Loucy (cell line): ENCODE measurements around the gene CD52.

Experiments used
- H2AFZ ChIP-seq: fragments of 200-600 bp; sonication (generic); 2 replicates; pipeline ENCODE4 v1.6.0; 2016; ENCODE audit warnings: antibody characterized with exemption, mild to moderate bottlenecking, low read length, moderate library complexity
- H3F3A ChIP-seq: fragments of 200-600 bp; 2 replicates; pipeline ENCODE4 v1.6.0; 2016; ENCODE audit warnings: antibody characterized with exemption, low read depth, mild to moderate bottlenecking
- H3K27me3 ChIP-seq: fragments of 200-600 bp; sonication (generic); 2 replicates; pipeline ENCODE4 v1.6.1; 2014; ENCODE audit warnings: low read length, mild to moderate bottlenecking; ENCODE audit not compliant: insufficient read depth, poor library complexity, severe bottlenecking
- H3K36me3 ChIP-seq: fragments of 200-600 bp; sonication (generic); 2 replicates; pipeline ENCODE4 v1.6.1; 2016; ENCODE audit warnings: low read length; ENCODE audit not compliant: insufficient read depth
- H3K4me1 ChIP-seq: fragments of 200-600 bp; sonication (generic); 2 replicates; pipeline ENCODE4 v1.5.1; 2014; ENCODE audit warnings: low read length, mild to moderate bottlenecking; ENCODE audit not compliant: insufficient read depth, poor library complexity, severe bottlenecking
- H3K4me2 ChIP-seq: fragments of 200-600 bp; sonication (generic); 2 replicates; pipeline ENCODE4 v1.6.0; 2014; ENCODE audit warnings: antibody characterized with exemption, low read length, low read depth, mild to moderate bottlenecking; ENCODE audit not compliant: poor library complexity, severe bottlenecking
- H3K4me3 ChIP-seq: fragments of 200-600 bp; sonication (generic); 2 replicates; pipeline ENCODE4 v1.5.1; 2014; ENCODE audit warnings: low read length, mild to moderate bottlenecking, mixed read lengths; ENCODE audit not compliant: poor library complexity, severe bottlenecking
- H3K79me2 ChIP-seq: fragments of 200-600 bp; sonication (generic); 2 replicates; pipeline ENCODE4 v1.6.1; 2014; ENCODE audit warnings: low read length; ENCODE audit not compliant: insufficient read depth
- H3K9ac ChIP-seq: fragments of 200-600 bp; sonication (generic); 2 replicates; pipeline ENCODE4 v1.6.0; 2014; ENCODE audit warnings: mild to moderate bottlenecking, low read depth, low read length, moderate library complexity; ENCODE audit not compliant: poor library complexity, severe bottlenecking
- H3K9me2 ChIP-seq: fragments of 200-600 bp; sonication (generic); replicated peaks from 2 replicates; pipeline ENCODE4 v1.6.1; 2016; ENCODE audit warnings: low read depth, low read length, mixed read lengths
- H3K9me3 ChIP-seq: fragments of 200-600 bp; sonication (generic); 2 replicates; pipeline ENCODE4 v1.6.1; 2014; ENCODE audit warnings: mild to moderate bottlenecking, antibody characterized with exemption, low read length, low read depth; ENCODE audit not compliant: insufficient read depth
- H4K20me1 ChIP-seq: fragments of 200-600 bp; sonication (generic); 2 replicates; pipeline ENCODE4 v1.6.0; 2014; ENCODE audit warnings: antibody characterized with exemption, low read length, mild to moderate bottlenecking; ENCODE audit not compliant: insufficient read depth, poor library complexity, severe bottlenecking
- CTCF ChIP-seq: fragments of 200-600 bp; sonication (generic); conservative IDR thresholded peaks from 2 replicates; pipeline ENCODE4 v1.5.1; 2014; ENCODE audit warnings: mild to moderate bottlenecking, antibody characterized with exemption, low read length
- EZH2phosphoT487 ChIP-seq: fragments of 200-600 bp; IDR thresholded peaks from 2 replicates; pipeline ENCODE4 v1.6.1; 2018; ENCODE audit warnings: antibody characterized with exemption, mild to moderate bottlenecking, moderate library complexity, borderline replicate concordance

Gene CD52

GRCh38 chr1:26362331-26362730 lies 44.6 kb downstream of the CD52 start:
- Histone ChIP-seq H3K4me2 (no peak overlapping the region), H2AFZ (no peak overlapping the region), H3K36me3 (no peaks in the 10 kb centered on the region), H3K79me2 (peaks cover 2% of the 10 kb centered on the region; the same call in 1 of the 2 replicates), H3F3A (no peaks in the 10 kb centered on the region), H3K4me1 (peaks cover 31% of the 10 kb centered on the region), H3K4me3 (no peak overlapping the region), H3K27me3 (no peaks in the 10 kb centered on the region), H4K20me1 (no peaks in the 10 kb centered on the region), H3K9ac (no peak overlapping the region), H3K9me3 (no peaks in the 10 kb centered on the region), H3K9me2 (no peaks in the 10 kb centered on the region)
- TF ChIP-seq EZH2phosphoT487, result no peak
- TF ChIP-seq CTCF, result no peak

GRCh38 chr1:26363549-26364448 lies 46.0 kb downstream of the CD52 start:
- TF ChIP-seq EZH2phosphoT487 (no peak), CTCF (peak; percentile 96)
- H3K27me3 ChIP-seq, result no peaks in the 10 kb centered on the region
- no peaks in the 10 kb centered on the region for H3K9me3 ChIP-seq
- peak overlapping the region; percentile 43 for H3K9ac ChIP-seq
- H3K36me3 ChIP-seq, result no peaks in the 10 kb centered on the region
- H4K20me1 ChIP-seq, result no peaks in the 10 kb centered on the region
- peaks cover 44% of the 10 kb centered on the region for H3K4me1 ChIP-seq
- H3K79me2 ChIP-seq, result peaks cover 17% of the 10 kb centered on the region; the same call in 1 of the 2 replicates
- H2AFZ ChIP-seq, result no peak overlapping the region
- peak overlapping the region; percentile 46 for H3K4me2 ChIP-seq
- H3K9me2 ChIP-seq, result no peaks in the 10 kb centered on the region
- H3F3A ChIP-seq, result no peaks in the 10 kb centered on the region
- H3K4me3 ChIP-seq, result no peak overlapping the region

GRCh38 chr1:26364956-26365355 lies 47.2 kb downstream of the CD52 start:
- H3K9me2 ChIP-seq, result no peaks in the 10 kb centered on the region
- no peaks in the 10 kb centered on the region for H3K36me3 ChIP-seq
- H3F3A ChIP-seq, result no peaks in the 10 kb centered on the region
- no peak for TF ChIP-seq CTCF
- no peak for TF ChIP-seq EZH2phosphoT487
- H3K4me2 ChIP-seq, result peak overlapping the region; percentile 11
- H4K20me1 ChIP-seq, result no peaks in the 10 kb centered on the region
- no peak overlapping the region for H2AFZ ChIP-seq
- H3K9me3 ChIP-seq, result no peaks in the 10 kb centered on the region
- peaks cover 26% of the 10 kb centered on the region for H3K79me2 ChIP-seq
- peaks cover 48% of the 10 kb centered on the region for H3K4me1 ChIP-seq
- no peaks in the 10 kb centered on the region for H3K27me3 ChIP-seq
- H3K4me3 ChIP-seq, result no peak overlapping the region
- H3K9ac ChIP-seq, result no peak overlapping the region
